ENCODE data around the gene HADHA.
"Not testable (repeated sequence)": the region's sequence is repeated elsewhere in the genome, so short reads cannot be mapped to it uniquely, and the experiment has no call there.

HADHA gene

DNA sequence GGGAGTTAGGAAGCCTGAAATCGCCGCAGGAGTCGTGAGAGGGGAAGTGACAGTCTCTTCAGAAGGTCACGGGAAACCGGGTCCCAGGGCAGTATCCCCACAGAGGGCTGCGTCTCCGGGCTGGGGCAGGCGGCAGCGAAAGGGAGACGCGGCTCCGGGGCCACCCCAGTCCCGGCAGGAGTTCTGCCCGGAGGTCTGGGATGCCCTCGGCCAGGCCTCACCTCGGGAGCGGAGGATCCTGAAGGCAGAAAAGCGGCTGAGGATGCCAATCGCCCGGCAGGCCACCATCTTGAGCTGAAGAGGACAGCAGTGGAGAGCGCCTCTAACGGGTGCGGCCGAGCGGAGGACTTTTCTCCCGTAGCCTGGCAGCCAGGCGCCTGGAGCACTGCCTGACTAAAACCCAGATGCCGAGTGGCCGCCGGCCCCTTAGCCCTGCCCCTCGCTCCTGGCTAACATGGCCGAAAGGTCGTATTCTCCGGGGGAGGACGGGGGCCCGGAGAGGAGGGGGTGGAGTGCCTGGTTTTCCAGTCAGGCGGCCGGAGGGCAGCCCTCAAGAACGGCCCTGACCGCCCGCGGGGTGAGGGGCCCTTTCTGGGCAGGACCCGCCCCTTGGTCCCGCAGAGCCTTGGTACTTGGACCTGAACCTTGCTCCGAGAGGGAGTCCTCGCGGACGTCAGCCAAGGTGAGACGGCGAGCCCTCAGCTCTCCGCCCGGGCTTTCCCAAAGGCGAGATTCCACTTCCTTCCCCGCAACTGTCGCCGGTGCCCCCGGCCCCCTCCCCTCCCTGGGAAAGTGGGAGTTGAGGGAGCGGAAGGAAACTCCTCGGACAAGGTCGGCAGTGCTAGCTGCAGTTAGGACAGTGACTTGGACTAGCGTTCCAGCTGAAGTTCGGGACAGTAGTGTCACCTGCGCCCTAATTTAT is at the start of gene HADHA, which contains the start of gene HADHB:
Gene HADHA, minus strand, starts transcription at position 324 of the 922 bp plus-strand sequence. Its CDS starts 36 bp downstream, at position 288.
Gene HADHB, plus strand, starts transcription at position 631 of the 922 bp plus-strand sequence. CDS start 9,316 bp downstream, outside the sequence.
- DNase-seq = peak; percentile 80

GRCh38 chr2:26292646-26293045 is 48.2 kb upstream of the HADHA start:
- no peak for DNase-seq

DNA sequence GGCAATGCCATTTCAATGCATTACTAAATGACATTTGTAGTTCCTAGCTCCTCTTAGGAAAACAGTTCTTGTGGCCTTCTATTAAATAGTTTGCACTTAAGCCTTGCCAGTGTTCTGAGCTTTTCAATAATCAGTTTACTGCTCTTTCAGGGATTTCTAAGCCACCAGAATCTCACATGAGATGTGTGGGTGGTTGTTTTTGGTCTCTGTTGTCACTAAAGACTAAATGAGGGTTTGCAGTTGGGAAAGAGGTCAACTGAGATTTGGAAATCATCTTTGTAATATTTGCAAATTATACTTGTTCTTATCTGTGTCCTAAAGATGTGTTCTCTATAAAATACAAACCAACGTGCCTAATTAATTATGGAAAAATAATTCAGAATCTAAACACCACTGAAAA is 45.6 kb upstream of the HADHA start:
- DNase-seq = no peak

GRCh38 chr2:26285931-26286330 is 41.5 kb upstream of the HADHA start:
- DNase-seq = no peak

DNA sequence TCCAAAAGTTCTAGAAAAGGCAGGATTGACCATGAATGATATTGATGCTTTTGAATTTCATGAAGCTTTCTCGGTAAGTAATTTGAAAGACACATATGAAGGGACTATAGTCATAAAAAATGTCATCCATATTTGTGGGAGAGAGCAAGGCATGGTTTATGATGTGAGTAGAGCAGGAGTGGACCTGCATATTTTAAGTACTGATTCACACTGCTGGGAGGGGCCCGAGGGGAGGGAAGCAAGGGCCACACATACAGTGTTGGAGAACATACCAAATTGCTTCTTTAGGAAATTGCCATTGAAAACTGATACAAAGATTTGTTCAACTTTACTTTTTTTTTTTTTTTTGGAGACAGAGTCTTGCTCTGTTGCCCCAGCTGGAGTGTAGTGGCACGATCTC is 39.7 kb upstream of the HADHA start:
- no peak for DNase-seq

DNA sequence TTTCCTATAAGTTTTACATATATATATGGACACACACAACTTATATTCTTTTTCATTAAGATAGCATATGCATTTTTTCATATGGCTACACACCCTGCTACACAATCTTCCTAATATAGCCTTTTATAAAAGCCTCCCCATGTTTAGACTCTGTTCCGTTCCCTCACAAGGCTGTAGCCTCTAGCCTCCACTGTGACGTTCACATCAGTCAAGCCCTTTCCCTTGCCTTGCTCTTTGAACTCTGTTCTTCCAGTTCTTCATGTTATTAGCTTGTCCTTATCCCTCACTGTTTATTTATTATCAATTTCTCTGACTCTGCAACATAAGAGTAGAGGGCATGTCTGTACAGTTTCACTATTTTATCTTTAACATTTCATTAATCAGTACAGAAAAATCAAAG is 39.2 kb upstream of the HADHA start:
- DNase-seq = no peak

DNA sequence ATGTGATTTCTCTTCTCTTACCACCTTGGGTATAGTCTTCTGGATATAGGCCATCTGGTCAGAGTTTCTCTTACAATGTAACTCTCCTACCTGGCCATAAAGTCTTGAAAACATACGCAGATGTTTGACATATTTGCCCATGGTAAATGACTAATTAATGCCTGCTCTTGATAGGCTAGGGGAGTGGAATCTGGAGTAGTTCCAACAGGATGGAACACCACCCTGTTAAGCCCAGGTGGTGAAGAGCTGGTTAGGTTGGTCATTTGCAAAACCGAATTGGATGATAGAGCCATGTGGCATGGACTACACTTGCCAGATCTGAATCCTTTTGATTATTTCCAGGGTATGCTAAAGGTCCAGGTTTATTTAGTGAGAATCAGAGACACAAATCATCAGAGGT is 36.8 kb upstream of the HADHA start:
- DNase-seq = no peak

DNA sequence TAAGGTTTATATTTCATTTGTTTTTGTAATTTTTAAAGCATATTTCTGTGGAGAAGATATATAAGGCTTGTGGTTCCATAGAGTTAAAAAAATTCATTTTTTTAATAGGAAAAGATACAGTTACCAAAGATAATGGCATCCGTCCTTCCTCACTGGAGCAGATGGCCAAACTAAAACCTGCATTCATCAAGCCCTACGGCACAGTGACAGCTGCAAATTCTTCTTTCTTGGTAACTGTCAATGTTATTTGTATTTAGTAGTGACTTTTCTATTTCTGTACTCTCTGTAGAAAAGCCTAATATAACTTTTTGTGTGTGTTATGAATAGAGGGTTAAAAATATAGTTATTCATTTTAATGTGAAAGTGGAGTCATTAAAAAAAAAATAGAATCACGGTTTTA is 35.5 kb upstream of the HADHA start:
- no peak for DNase-seq

DNA sequence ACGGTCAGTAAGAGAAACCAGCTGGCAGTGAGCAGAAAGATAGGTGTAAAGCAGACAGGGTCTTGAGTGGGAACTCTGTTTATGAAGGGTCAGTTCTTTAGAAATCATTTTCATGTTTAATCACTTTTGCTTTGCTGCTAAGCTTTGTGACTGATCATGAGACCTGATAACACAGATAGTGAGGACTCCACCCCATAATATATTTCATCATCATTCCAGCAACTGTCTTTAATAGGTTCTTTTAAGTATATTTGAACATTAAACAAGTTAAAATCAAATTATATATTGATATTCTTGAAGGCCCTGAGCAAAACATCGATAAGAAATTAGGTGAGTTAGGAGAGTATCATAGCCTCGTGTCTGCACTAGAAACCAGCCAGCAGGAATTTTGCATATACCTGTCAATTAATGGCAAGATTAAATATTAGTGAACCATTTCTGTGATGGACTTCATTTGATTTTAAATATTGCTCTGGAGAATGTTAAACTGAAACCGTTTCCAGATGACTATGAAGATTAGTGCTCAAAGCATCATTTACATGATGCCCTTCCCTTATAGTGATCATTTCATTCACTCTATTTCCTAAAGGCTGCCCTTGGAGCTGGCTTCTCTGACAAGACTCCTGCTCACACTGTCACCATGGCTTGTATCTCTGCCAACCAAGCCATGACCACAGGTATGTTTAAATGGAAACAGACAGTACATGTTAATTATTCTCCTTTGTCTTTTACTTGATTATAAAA is 32.2 kb upstream of the HADHA start:
- DNase-seq = no peak

- no peak for DNase-seq
Measured at GRCh38 chr2:26274058-26274613, 29.7 kb upstream of the HADHA start.

DNA sequence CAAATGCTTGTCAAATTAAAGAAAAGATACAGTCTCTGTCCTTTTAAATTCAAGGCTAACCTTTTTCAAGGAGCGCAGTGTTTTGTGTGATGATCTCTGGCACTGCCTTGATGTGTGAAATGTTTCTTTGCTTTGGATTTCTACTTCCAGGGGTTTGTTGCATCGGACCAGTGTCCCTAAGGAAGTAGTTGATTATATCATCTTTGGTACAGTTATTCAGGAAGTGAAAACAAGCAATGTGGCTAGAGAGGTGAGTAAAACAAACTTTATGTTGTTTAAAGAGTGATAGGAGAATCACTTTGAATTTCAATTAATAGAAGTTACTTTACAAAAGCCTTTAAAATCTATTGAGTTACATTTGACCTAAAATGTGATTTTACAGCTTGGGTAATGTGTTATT is 29.1 kb upstream of the HADHA start:
- no peak for DNase-seq

- no peak for DNase-seq
Measured at GRCh38 chr2:26270373-26270772, 25.9 kb upstream of the HADHA start.

DNA sequence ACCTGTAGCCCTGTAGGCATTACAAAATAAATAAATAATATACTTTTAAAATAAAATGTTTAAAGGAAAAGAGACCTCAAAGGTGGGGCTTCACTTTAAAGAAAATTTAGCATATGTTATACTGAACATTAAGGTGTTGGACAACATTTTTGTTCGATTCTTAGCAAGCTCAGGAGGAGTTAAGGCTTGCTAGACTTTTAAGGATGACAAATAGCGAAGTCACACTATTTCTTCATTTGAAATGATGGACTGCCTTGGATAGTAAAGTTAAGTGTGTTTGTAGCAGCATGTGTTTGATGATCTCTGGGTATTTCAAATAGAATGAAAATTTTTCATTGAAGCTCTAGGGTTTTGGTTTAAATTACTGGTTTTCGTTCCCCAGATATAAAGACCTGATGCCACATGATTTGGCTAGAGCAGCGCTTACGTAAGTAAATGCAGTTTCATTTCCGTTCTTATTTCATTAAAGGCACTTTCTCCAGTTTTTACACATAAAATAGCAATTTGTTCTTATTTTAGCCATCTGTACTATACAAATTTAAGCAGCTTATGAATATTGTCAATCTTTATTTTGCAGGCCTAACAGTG is 25.2 kb upstream of the HADHA start:
- DNase-seq = no peak

DNA sequence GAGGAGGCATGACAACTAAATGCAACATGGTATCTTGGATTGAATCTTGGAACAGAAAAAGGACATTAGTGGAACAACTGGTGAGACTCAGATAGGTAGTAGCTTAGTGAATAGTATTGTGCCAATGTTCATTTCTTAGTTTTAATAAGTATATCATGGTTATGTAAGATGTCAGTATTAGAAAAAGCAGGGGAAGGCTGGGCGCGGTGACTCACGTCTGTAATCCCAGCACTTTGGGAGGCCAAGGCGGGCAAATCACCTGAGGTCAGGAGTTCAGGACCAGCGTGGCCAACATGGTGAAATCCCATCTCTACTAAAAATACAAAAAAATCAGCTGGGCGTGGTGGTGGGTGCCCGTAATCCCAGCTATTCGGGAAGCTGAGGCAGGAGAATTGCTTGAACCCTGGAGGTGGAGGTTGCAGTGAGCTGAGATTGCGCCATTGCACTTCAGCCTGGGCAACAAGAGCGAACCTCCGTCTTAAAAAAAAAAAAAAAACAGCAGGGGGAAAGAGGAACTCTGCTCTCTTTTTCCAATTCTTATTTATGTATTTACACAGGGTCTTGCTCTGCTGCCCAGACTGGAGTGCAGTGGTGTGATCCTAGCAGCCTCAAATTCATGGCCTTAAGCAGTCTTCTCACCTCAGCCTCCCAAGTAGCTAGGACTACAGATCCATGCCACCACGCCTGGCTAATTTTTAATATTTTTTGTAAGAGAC is 24.4 kb upstream of the HADHA start:
- DNase-seq = not testable (repeated sequence)

DNA sequence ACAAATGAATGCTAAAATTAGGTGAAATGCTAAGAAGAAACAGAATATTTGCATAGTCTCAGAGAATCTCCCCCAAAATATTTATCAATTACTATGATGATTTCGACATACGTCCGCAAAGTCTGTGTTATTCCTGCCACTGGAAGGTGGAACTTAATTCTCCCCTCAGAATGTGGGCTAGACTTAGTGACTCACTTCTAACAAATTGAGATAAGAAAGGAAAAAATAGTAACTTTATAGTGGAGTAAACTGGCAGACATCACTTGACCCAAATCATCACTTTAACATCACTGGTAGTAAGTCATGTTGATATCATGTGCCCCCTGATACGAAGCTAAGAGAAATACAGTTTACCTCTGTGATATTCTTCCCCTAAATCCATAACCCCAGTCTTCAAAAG is 23.8 kb upstream of the HADHA start:
- no peak for DNase-seq

DNA sequence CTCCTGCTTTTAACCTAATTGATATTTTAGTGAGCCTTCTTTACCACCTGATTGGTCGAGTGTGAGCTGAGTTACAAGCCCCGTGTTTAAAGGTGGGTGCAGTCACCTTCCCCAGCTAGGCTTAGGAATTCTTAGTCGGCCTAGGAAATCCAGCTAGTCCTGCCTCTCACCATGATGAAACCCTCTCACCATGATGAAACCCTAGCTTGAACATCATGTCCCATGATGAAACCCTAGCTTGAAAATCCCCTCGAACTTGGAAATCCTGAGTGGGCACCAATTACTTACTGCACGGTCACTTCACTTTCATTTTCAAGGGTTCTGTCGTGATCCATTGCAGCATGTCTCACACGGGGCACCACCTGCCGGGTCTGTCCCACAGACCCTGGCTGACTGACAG is 14.4 kb upstream of the HADHA start:
- not testable (repeated sequence) for DNase-seq

DNA sequence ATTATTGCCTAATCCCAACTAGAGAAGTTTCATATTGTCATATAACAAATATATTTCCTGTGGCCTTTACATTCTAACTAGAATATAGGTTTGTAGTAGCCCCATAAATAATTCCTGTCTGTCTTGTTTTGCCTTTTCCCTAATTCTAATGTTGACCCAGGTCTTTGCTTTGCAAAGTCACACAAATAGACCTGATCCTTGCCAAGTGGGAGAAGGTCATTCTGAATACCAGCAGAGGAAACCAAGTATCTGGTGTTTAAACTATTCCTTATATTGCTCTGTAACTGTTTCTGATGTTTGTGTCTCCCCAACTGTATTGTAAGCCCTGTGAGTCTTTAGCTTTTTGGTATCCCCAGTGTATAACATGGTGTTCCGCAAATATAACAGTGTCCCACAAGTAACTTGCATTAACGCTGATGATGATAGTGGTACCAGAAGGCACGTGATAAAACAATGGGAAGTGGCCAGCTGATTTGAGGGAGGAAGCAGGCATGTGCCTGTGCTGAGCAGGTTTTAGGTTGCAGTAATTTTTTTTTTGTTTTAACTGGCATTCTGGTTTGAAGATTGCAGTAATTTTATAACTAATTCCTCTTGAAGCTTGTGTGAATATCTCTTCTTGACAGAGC is 11.4 kb upstream of the HADHA start:
- DNase-seq = no peak

DNA sequence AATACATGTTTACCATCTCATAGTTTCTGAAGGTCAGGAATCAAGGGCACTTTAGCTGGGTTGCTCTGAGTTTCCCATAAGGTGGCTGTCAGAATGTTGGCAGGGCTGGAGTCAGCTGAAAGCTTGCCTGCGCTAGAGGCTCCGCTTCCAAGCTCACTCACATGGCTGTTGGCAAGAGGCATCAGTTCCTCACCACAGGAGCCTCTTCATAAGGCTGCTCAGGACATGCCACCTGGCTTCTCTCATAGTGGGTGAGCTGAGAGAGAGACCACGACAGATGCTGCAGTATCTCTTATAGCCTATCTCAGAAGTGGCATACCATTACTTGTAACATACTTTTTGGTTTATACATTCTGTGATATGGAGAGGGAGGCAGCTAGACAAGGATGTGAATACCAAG is 7.5 kb upstream of the HADHA start:
- DNase-seq = no peak

DNA sequence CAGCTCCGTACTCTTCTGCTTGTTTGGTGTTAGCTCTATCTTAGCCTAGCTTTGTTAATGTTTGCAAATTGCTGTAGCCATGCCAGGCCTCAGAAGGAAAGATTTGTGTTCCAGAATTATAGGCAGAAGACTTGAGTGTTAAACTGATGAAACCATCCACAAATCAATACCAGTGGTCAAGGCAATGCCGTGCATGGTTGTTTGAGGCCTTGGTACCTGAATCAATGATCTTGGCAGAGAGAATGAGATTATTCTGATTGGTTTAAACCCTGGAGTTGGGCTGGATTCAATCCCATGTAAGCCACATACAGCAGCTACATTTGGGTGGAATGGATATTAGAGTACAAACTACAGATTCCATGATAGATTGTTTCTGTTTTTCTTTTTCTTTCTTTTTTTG is 5.2 kb upstream of the HADHA start:
- DNase-seq = no peak

DNA sequence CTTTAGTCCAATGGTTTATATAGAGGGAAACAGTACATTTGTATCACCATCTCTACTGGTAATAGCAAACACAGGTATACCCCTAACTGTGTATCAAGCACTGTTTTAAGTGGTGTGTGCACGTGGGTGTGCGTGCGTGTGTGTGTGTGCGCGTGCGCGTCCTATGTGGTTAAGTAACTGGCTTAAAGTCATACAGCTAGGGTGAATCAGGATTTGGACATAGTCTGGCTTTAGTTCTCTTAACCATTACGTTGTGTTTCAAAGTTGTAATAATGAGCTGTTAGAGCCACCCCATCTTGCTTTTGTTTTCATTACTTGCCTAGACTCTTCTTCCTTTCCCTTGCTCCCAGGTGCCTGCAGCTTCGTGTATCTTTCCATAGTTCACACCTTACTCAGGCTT is 2.4 kb upstream of the HADHA start:
- DNase-seq = no peak

- DNase-seq = no peak
Measured at GRCh38 chr2:26245810-26246209, 1.4 kb upstream of the HADHA start.

DNA sequence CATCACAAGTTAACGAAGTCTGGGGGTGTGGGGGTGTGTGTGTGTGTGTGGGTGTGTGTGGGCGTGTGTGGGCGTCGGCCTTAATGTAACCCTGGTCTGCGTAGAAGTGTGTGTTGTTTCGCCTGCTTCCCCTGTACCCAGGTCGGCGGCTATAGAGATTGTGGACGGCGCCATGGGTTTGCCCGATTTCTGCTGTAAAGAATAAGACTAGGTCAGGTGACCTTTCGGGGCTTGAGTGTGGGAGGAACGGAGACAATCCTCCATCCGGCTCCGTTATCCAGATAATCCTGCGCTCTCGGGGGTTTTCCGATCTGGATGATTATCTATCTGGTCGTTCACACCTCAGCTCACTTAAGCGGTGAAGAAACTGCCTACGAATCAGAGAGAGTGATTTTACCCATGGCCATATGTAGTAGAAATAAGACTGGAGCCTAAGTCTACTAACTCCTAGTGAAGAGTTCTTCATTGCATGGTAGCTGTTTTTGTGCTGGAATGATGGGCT is 850 bp upstream of the HADHA start:
- DNase-seq = peak; percentile 33

Measured in activated gamma-delta T cell treated with Interleukin-2 at 50 U/mL for 16 hours (primary cell).